IMR-90 (cell line): Measurements from ENCODE around the gene TMPRSS3. TPM values are rescaled to one million over a fixed set of nuclear protein-coding genes. Genes with fewer than 3 reads are reported as not detected.

Source experiments
- ATAC-seq: fragments of 200-7000 bp; cut with Tn5 transposase; 2 replicates; pipeline ENCODE4 v1.9.1; 2020; ENCODE audit warnings: low read depth, mild to moderate bottlenecking, moderate library complexity
- BruUV-seq: library from RNA; stranded (reverse); fragments of 400-500 nt; replicated peaks from 2 replicates; lab custom pipeline; 2021; lab: Mats Ljungman, UMichigan
- CTCF ChIA-PET: fragments of 300-600 bp; formaldehyde crosslinking; extraction: SDS; loops from one replicate; lab custom pipeline; 2021; ENCODE audit warnings: antibody characterized with exemption; lab: Yijun Ruan, JAX
- POLR2A ChIA-PET: fragments of 300-600 bp; sonication (Branson Sonifier 250); formaldehyde crosslinking; loops from one replicate; lab custom pipeline; 2022; ENCODE audit warnings: antibody characterized with exemption; ENCODE audit not compliant: unreplicated experiment; lab: Charles Lee
- DNase-seq: peaks from one replicate; pipeline ENCODE4 v3.0.0; 2013
- H2AFZ ChIP-seq: replicated peaks from 2 replicates; pipeline ENCODE3; 2013; ENCODE audit warnings: low read length, mild to moderate bottlenecking; ENCODE audit not compliant: poor library complexity
- H2AK5ac ChIP-seq: 2 replicates; pipeline ENCODE4 v1.6.1; 2013; ENCODE audit warnings: low read depth, low read length, inconsistent platforms
- H2AK9ac ChIP-seq: replicated peaks from 2 replicates; pipeline ENCODE3; 2013; ENCODE audit warnings: mild to moderate bottlenecking, low read depth, low read length, moderate library complexity; ENCODE audit not compliant: poor library complexity
- H2BK120ac ChIP-seq: 2 replicates; pipeline ENCODE4 v1.6.1; 2013; ENCODE audit warnings: low read depth, low read length, inconsistent platforms
- H2BK15ac ChIP-seq: 3 replicates; pipeline ENCODE4 v1.6.1; 2013; ENCODE audit warnings: low read depth, low read length, inconsistent platforms
- H2BK20ac ChIP-seq: 2 replicates; pipeline ENCODE4 v1.6.1; 2013; ENCODE audit warnings: low read depth, mild to moderate bottlenecking, inconsistent platforms, low read length, moderate library complexity
- H2BK5ac ChIP-seq: 2 replicates; pipeline ENCODE4 v1.6.1; 2013; ENCODE audit warnings: mild to moderate bottlenecking, low read depth, low read length, inconsistent platforms; ENCODE audit not compliant: poor library complexity, severe bottlenecking
- H3K14ac ChIP-seq: replicated peaks from 2 replicates; pipeline ENCODE4 v1.6.1; 2013; ENCODE audit warnings: low read depth, low read length, inconsistent platforms
- H3K18ac ChIP-seq: 2 replicates; pipeline ENCODE4 v1.6.1; 2013; ENCODE audit warnings: low read depth, low read length, control low read depth
- H3K23ac ChIP-seq: 2 replicates; pipeline ENCODE4 v1.6.1; 2013; ENCODE audit warnings: low read depth, low read length, inconsistent platforms
- H3K27ac ChIP-seq: 2 replicates; pipeline ENCODE4 v1.5.1; 2013; ENCODE audit warnings: mild to moderate bottlenecking, control low read depth, low read length; ENCODE audit not compliant: insufficient read depth
- H3K27me3 ChIP-seq: 2 replicates; pipeline ENCODE4 v1.6.1; 2013; ENCODE audit warnings: low read length; ENCODE audit not compliant: control insufficient read depth, insufficient read depth
- H3K36me3 ChIP-seq: 2 replicates; pipeline ENCODE4 v1.6.1; 2013; ENCODE audit warnings: low read length, mixed read lengths; ENCODE audit not compliant: control insufficient read depth, insufficient read depth
- H3K4ac ChIP-seq: 2 replicates; pipeline ENCODE4 v1.6.1; 2013; ENCODE audit warnings: low read depth, low read length, inconsistent platforms
- H3K4me1 ChIP-seq: 2 replicates; pipeline ENCODE4 v1.6.1; 2013; ENCODE audit warnings: low read length, mixed read lengths; ENCODE audit not compliant: control insufficient read depth, insufficient read depth
- H3K4me2 ChIP-seq: 2 replicates; pipeline ENCODE4 v1.6.1; 2013; ENCODE audit warnings: low read depth, mild to moderate bottlenecking, control low read depth, low read length, moderate library complexity
- H3K4me3 ChIP-seq: 2 replicates; pipeline ENCODE4 v1.5.1; 2013; ENCODE audit warnings: low read depth, mild to moderate bottlenecking, control low read depth, low read length, moderate library complexity; ENCODE audit not compliant: insufficient read depth
- H3K56ac ChIP-seq: 2 replicates; pipeline ENCODE4 v1.6.1; 2013; ENCODE audit warnings: low read length, inconsistent platforms; ENCODE audit not compliant: insufficient read depth; ENCODE audit errors: extremely low read depth
- H3K79me1 ChIP-seq, 2 experiments: 2 replicates each; pipeline ENCODE4 v1.6.1; 2013; ENCODE audit warnings: low read length in 2 of 2, inconsistent platforms in 1 of 2, low read depth in 1 of 2
- H3K9ac ChIP-seq: 2 replicates; pipeline ENCODE4 v1.6.1; 2013; ENCODE audit warnings: low read depth, low read length, control low read depth
- H3K9me1 ChIP-seq: 2 replicates; pipeline ENCODE4 v1.6.1; 2013; ENCODE audit warnings: low read length, inconsistent platforms; ENCODE audit not compliant: insufficient read depth
- H3K9me3 ChIP-seq: 2 replicates; pipeline ENCODE4 v1.6.1; 2013; ENCODE audit warnings: low read length; ENCODE audit not compliant: control insufficient read depth, insufficient read depth
- H4K20me1 ChIP-seq: 2 replicates; pipeline ENCODE4 v1.6.1; 2013; ENCODE audit warnings: low read length, inconsistent platforms; ENCODE audit not compliant: insufficient read depth
- H4K5ac ChIP-seq: 2 replicates; pipeline ENCODE4 v1.6.1; 2013; ENCODE audit warnings: mild to moderate bottlenecking, low read depth, low read length, control low read depth
- H4K8ac ChIP-seq, 2 experiments: 2 replicates each; pipeline ENCODE4 v1.6.1; 2013; ENCODE audit warnings: low read depth in 2 of 2, low read length in 2 of 2, control low read depth in 1 of 2, inconsistent platforms in 1 of 2
- H4K91ac ChIP-seq: 2 replicates; pipeline ENCODE4 v1.6.1; 2013; ENCODE audit warnings: low read depth, low read length, inconsistent platforms; ENCODE audit not compliant: insufficient read depth
- BHLHE40 ChIP-seq: fragments of 150-350 bp; IDR thresholded peaks from 2 replicates; pipeline ENCODE4 v1.6.1; 2016; ENCODE audit warnings: mild to moderate bottlenecking, low read depth, low read length
- FOS ChIP-seq: fragments of 150-350 bp; IDR thresholded peaks from 2 replicates; pipeline ENCODE4 v1.6.1; 2016; ENCODE audit warnings: low read depth, low read length
- MAZ ChIP-seq: IDR thresholded peaks from 2 replicates; pipeline ENCODE4 v1.6.1; 2012; ENCODE audit warnings: low read depth, mild to moderate bottlenecking, low read length, improper control_type of control experiment, moderate library complexity, borderline replicate concordance
- RCOR1 ChIP-seq: IDR thresholded peaks from 2 replicates; pipeline ENCODE4 v1.6.1; 2012; ENCODE audit warnings: mild to moderate bottlenecking, low read length, improper control_type of control experiment; ENCODE audit not compliant: insufficient replicate concordance
- WGBS, 2 experiments: methylation state at CpG; one replicate each; pipeline versions ENCODE4 v1.1.5 to v1.1.7; 2013; ENCODE audit warnings: missing lambda C conversion rate in 2 of 2; ENCODE audit not compliant: insufficient read length in 1 of 2; ENCODE audit errors: extremely low coverage in 2 of 2; 5-methylcytosine and 5-hydroxymethylcytosine counted together
- dilution Hi-C: fragments of 300-500 bp; cut with HindIII; formaldehyde crosslinking; loops from one replicate; pipeline ENCODE4 v1.14.3; 2018; ENCODE audit warnings: low sequenced_read_pairs; ENCODE audit not compliant: unreplicated experiment
- in situ Hi-C: fragments of 300-500 bp; cut with MboI; formaldehyde crosslinking; loops from 3 replicates; pipeline ENCODE4 v1.14.3; 2019; ENCODE audit warnings: low sequenced_read_pairs, inconsistent platforms, mixed read lengths
- intact Hi-C: fragments of 100-400 bp; cut with micrococcal nuclease; formaldehyde crosslinking; loops from 2 replicates; pipeline ENCODE4 v1.10.0; 2022
- polyA plus RNA-seq, 3 experiments: library from polyadenylated mRNA; depleted of rRNA; stranded (reverse); fragments of >200 nt; gene quantifications; 2 replicates each; pipeline ENCODE4 v1.2.3, GENCODE V29; 2012; ENCODE audit warnings: low replicate concordance in 1 of 3
- total RNA-seq: library from RNA; depleted of rRNA; stranded (reverse); fragments of >200 nt; gene quantifications from 2 replicates; pipeline ENCODE4 v1.2.3, GENCODE V29; 2012
- TF ChIP-seq, protein P1 (sequence below): fragments of 150-350 bp; IDR thresholded peaks from 2 replicates; pipeline ENCODE4 v1.6.1; 2017; ENCODE audit warnings: mild to moderate bottlenecking, antibody characterized with exemption, low read length, low read depth

TMPRSS3 gene
- total and polyA plus RNA-seq, 2 of the 4 experiments (the other 2 are of a cell fraction) = not detected

GRCh38 chr21:42343556-42343955, 52.3 kb downstream of the TMPRSS3 start:
- Histone ChIP-seq H3K4me3 (no peak overlapping the region), H3K56ac (no peak overlapping the region), H2BK120ac (no peak overlapping the region), H4K5ac (no peak overlapping the region), H3K18ac (no peak overlapping the region), H3K36me3 (no peaks in the 10 kb centered on the region), H2BK20ac (no peak overlapping the region), H3K4me2 (no peak overlapping the region), H3K27me3 (peaks cover 13% of the 10 kb centered on the region), H4K91ac (no peak overlapping the region), H2BK5ac (no peak overlapping the region), H2AFZ (no peak overlapping the region), H3K23ac (no peak overlapping the region), H3K79me1 (no peaks in the 10 kb centered on the region), H3K9me3 (no peaks in the 10 kb centered on the region), H2AK5ac (no peak overlapping the region), H2BK15ac (no peak overlapping the region), H3K14ac (no peak overlapping the region), H3K9ac (no peak overlapping the region), H3K4me1 (no peaks in the 10 kb centered on the region), H4K8ac (no peak overlapping the region), H2AK9ac (no peak overlapping the region), H4K20me1 (no peaks in the 10 kb centered on the region), H3K27ac (no peak overlapping the region), H3K9me1 (no peaks in the 10 kb centered on the region; the same call in 1 of the 2 replicates), H3K4ac (no peak overlapping the region)
- dilution Hi-C loops (no loop called here), in situ Hi-C loops (no loop called here), intact Hi-C loops (no loop called here)
- DNase-seq (no peak), ATAC-seq (no peak)
- POLR2A ChIA-PET = no interaction called here
- BruUV-seq = no TSS peak
- WGBS, 2 experiments = 44% methylated on average over 3 of the region's 6 CpGs; no CpG with 5 or more reads in 1 of the 2 experiments
- CTCF ChIA-PET = no interaction called here
- TF ChIP-seq, protein P1, sequence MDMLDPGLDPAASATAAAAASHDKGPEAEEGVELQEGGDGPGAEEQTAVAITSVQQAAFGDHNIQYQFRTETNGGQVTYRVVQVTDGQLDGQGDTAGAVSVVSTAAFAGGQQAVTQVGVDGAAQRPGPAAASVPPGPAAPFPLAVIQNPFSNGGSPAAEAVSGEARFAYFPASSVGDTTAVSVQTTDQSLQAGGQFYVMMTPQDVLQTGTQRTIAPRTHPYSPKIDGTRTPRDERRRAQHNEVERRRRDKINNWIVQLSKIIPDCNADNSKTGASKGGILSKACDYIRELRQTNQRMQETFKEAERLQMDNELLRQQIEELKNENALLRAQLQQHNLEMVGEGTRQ = no peak
- TF ChIP-seq RCOR1 = no peak
- no peak for TF ChIP-seq FOS
- no peak for TF ChIP-seq BHLHE40
- no peak for TF ChIP-seq MAZ
